GM21526 (cell line): ENCODE measurements around the gene NRXN3.
"Not testable (repeated sequence)": the region's sequence is repeated elsewhere in the genome, so short reads cannot be mapped to it uniquely, and the experiment has no call there.

Source experiments
- ATAC-seq: cut with Tn5 transposase; IDR thresholded peaks from one replicate; pipeline ENCODE4 v1.9.1; 2021; ENCODE audit warnings: moderate library complexity; ENCODE audit not compliant: unreplicated experiment, low FRiP score

Gene NRXN3

DNA sequence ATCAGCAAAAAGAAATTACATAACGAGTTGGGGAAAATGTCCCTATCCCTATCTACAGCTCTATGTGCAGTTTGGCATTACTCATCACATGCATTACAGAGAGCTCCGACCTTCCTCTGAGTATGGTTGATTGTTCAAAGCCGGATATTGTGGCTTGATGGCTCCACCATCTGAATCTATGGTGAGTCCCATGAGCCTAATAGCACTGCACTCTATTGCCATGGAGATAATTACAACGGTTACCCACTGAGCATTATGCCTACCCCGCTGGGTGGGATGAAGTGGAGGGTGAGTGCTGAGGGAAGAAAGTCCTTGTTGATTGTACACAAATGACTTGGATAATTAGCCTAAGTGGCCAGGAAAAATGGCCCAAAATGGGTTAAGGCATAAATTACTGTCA lies 800.5 kb downstream of the NRXN3 start:
- no peak for ATAC-seq

DNA sequence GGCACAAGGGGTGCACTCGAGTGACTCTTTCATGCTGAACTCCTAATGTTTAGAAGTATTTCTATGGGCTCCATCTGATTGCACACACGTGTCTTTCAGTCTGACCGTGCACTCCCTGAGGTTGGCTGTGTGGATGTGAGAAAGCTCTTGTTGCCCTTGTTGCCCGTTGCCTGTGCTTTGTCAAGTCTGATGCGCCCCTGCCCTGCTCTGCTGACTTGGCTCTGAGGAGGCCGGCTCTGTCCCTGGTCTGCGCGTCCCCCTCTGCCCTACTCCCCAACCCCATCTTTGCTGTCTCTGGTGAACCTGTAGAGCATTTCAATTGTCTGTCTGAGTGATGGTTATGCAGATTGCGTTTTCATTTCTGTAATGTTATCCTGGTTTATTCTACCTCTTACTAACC lies 802.3 kb downstream of the NRXN3 start:
- no peak for ATAC-seq

DNA sequence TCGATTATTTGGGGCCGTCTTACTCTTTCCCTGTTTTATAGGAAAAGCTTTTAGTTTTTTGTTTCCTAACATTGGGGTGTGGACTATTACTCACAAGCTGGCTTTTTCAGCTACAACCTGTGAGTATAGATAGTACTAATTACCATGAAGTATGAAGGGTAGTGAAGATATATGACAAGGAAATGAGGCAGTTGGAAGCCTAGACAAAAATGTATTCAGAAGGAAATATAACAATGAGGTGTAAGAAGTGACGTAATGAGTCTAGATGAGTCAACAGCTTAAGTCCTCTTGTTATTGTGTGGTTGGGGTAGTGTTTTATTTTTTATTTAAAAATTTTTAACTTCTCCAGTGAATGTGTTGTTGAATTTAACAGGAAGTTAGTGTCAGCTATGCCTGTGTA lies 804.5 kb downstream of the NRXN3 start:
- no peak for ATAC-seq

DNA sequence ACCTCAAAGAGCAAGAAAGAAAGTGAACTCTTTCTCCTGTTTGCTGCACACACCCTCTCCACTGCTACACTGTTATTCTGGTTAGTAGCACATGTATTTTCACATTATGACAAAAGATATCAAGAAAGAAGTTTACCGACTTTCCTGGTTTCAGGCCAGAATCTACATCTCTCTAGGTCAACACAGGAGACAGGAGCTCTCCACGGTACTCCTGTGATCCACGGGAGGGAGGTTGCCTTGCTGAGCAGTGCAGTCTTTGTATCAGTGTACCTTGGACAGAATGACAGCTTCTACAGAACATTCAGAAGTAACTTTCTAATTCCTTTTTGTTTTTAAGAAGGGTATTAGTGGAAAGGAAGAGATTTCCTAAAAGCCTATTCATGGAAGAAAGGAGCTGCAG lies 805.6 kb downstream of the NRXN3 start:
- ATAC-seq = no peak

DNA sequence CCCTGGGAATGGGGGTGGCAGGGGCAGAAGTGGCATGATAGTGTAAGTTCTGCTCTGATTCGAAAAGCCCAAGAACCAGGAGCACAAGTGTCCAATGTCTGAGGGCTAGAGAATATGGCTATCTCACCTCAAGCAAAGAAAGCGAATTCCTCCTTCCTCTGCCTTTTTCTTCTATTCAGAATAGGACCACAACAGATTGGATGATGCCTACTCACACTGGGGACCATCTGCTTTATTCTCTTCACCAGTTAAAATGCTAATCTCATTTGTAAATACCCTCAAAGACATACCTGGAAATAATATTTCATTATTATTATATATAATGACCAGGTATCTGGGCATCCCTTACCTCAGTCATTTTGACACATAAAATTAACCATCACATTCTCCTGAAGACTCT lies 808.7 kb downstream of the NRXN3 start:
- ATAC-seq = no peak

- ATAC-seq = no peak
Measured at GRCh38 chr14:78982551-78982950, 812.4 kb downstream of the NRXN3 start.

- ATAC-seq = no peak
Measured at GRCh38 chr14:78983126-78983525, 813.0 kb downstream of the NRXN3 start.

DNA sequence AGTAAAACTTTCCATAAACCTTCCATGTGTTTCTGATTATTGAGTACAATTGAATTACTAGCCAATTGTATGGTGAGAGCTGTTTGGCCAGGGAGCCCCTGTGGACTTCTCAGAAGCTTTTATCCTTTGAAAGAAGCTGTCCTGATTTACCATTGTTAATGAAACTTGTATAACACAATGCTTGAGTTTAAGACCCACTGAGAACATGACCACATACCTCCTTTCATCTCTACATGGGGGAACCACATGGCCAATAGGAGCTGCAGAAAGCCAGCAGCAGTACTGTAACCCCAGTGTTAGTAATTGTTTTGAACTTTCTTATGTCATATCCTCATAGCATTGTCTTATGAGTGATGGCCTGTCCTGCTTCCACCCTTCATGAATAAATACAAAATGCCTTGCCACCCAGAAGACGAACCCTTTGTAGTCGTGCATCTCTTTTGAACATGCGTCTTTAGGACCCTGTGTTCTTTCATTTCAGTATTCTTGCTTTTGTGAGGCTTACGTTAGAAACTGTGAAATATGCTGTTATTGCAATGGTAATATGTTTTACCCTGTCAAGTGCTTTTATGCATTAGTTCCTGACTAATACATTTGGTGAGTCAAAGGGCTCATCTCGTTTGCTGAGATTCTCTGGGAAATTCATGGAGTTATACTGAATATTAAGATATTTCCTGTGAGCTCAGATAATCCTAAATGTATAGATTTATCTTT lies 815.7 kb downstream of the NRXN3 start:
- no peak for ATAC-seq

DNA sequence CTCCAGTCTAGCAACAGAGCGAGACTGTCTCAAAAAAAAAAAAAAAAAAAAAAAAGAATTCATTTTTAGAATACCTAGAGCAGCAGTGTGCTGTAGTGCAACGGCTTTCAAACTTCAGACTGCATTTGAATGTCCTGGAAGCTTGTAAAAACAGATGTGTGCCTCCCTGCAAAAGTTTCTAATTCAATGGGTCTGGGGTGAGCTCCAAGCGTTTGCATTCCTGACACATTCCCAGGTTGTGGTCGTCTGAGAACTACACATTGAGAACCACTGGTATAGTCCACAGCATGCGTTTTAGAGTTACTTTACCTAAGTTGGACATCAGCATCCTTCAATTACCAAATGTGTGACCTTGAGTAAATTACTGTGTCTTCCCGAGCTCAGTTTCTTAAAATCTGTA lies 816.8 kb downstream of the NRXN3 start:
- no peak for ATAC-seq

GRCh38 chr14:78989221-78989620 lies 819.0 kb downstream of the NRXN3 start:
- no peak for ATAC-seq

DNA sequence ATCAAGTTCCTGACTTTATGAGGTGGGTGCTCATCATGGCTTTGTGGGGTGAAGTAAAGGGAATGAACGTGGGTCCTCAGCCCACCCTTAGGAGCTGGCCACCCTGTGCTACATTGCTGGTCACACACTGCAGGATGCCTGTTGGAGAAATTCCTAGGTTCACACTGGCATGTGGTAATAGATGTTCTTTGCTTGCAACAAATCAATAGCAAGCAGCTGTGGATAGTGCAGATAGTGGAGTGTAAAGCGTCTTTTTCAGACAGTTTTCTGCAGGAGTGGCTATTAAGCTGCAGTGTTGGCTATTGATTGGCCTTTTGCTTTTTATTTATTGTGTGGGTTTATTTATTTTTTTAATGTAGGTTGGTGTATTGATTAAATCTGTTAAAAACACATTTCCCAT lies 822.7 kb downstream of the NRXN3 start:
- ATAC-seq = no peak

DNA sequence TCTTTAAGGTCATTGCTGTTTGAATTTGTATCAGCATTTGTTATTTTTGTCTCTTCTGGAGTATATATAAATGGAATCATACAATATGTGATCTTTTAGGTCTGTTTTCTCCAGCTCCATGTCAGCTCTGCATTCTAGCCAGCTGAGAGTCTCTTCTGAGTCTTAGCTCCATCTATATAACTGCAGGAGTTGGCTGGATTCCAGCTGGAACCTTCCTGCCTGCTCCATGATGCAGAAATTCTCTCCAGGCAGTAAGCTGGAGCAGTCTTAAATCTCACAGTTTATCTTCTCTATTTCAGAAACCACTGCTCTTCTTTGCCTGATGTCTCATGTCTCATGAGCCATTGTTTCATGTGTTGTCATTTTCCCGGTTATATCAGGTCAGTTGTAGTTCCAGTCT lies 827.6 kb downstream of the NRXN3 start:
- no peak for ATAC-seq

DNA sequence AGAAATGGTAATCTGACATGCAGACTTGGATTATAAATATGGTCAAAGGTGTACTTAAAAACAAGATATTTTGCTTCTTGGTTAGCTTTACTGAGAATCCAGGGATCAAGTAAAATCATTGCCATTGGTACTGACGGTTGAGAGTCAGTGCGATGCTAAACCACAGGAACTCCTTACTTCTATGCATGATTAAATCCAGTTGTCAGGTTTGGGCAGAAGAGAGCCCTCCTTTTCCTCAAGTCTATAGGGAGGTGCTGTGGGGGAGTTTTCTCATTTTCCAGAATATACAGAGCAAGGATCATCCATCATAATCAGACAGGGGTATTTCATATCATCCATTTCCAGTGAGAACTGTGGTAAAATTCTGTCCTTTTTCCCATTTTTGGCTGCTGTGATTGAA lies 839.1 kb downstream of the NRXN3 start:
- ATAC-seq = no peak

GRCh38 chr14:79011091-79011919 lies 841.1 kb downstream of the NRXN3 start:
- ATAC-seq = no peak

- ATAC-seq = no peak
Measured at GRCh38 chr14:79011920-79012204, 841.7 kb downstream of the NRXN3 start.

- ATAC-seq = no peak
Measured at GRCh38 chr14:79016828-79017505, 846.8 kb downstream of the NRXN3 start.

DNA sequence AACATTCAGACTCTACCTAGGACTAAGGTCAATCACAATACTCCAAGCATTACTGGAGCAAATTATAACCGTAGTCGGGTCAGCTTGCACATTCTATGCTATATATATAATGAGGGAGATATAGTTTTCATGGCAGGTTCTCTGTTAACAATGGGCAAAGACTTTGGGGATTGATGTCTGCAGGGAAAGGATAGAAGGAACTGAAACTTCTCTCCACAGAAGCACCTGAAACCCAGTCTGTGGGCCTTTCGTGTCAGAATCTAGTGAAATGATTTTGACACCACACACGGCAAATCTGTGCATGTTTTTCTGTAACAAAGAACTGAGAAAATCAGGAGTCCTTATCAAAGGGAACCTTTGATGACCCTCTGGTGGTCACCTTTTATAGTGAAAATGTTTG lies 847.4 kb downstream of the NRXN3 start:
- ATAC-seq = no peak

DNA sequence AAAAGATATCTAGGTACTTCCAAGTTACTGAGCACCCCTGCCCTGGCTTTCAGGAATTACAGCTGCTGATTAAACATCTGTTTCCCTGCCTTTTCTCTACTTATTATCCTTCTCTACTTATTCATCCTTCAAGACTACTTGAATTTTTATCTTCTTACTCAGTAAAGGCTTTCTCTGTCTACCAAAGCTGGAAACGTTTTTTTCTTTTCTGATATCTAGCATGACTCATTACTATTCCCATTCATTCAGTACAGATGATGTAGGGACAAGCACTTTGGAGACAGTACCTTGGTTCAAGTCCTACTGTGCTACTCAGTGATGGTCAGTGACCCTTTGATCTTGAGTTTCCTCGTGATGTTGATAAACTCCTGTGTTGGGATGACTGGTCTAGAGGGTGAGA lies 848.7 kb downstream of the NRXN3 start:
- ATAC-seq = no peak

- ATAC-seq = not testable (repeated sequence)
Measured at GRCh38 chr14:79019898-79020297, 849.7 kb downstream of the NRXN3 start.

GRCh38 chr14:79021766-79022165 lies 851.6 kb downstream of the NRXN3 start:
- no peak for ATAC-seq

DNA sequence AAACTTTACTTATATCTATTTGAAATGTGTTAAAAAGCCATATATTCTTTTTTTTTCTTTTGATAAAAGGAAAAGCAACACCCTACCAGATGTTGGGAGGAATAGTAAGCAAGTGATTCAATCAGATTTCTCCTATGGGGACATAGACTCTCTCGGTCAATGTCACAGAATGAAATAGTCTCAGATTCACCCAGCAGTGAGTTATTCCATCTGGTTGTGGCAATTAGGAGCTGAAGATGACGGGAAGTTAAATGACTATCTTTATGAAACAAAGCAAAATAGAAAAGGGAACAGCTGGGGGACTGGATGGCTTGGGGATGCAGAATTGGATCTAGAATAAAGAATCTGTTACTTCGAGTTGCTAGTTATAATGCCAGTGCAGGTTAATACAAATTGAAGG lies 857.0 kb downstream of the NRXN3 start:
- ATAC-seq = no peak

DNA sequence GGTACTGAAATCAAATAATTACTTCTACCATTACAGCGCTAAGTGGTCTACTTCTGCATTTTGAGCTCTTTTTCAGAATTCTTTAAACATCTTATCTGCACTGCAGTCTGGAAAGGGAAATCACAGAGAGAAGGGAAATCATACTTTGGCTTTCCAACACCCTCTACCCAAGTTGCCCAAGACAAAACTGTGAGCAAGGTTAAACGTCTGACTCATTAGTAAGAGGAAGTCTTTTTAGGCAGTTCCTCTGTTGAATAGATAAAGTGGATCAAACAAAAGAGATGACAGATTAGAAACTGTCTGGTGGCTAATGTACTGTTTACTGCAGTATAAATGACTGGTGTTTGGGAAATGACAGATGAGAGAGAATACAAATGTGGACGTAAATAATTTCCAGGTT lies 858.1 kb downstream of the NRXN3 start:
- ATAC-seq = no peak
